GM12865 (cell line): Measurements from ENCODE around the gene OLFM2.

ENCODE experiments used
- DNase-seq: peaks from one replicate; pipeline ENCODE4 v3.0.0; 2010; ENCODE audit warnings: low read depth
- H3K4me3 ChIP-seq: 2 replicates; pipeline ENCODE4 v1.5.1; 2011; ENCODE audit warnings: mild to moderate bottlenecking, low read depth, low read length, control low read depth
- TF ChIP-seq, protein P1 (sequence below): IDR thresholded peaks from 2 replicates; pipeline ENCODE4 v1.5.1; 2011; ENCODE audit warnings: low read length, control low read depth, low read depth, inconsistent platforms; ENCODE audit not compliant: insufficient read depth; ENCODE audit errors: missing control alignments

Gene OLFM2

GRCh38 chr19:9818734-9819595, 117.3 kb downstream of the OLFM2 start, which contains the start of gene FBXL12:
FBXL12 (minus strand) TSS chr19:9819079; CDS start chr19:9818813, 266 bp downstream.
- H3K4me3 ChIP-seq = peak within 1 kb of the TSS; percentile 92
- TF ChIP-seq, protein P1, sequence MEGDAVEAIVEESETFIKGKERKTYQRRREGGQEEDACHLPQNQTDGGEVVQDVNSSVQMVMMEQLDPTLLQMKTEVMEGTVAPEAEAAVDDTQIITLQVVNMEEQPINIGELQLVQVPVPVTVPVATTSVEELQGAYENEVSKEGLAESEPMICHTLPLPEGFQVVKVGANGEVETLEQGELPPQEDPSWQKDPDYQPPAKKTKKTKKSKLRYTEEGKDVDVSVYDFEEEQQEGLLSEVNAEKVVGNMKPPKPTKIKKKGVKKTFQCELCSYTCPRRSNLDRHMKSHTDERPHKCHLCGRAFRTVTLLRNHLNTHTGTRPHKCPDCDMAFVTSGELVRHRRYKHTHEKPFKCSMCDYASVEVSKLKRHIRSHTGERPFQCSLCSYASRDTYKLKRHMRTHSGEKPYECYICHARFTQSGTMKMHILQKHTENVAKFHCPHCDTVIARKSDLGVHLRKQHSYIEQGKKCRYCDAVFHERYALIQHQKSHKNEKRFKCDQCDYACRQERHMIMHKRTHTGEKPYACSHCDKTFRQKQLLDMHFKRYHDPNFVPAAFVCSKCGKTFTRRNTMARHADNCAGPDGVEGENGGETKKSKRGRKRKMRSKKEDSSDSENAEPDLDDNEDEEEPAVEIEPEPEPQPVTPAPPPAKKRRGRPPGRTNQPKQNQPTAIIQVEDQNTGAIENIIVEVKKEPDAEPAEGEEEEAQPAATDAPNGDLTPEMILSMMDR = no peak
- DNase-seq = peak; percentile 100

GRCh38 chr19:9818175-9818733, 118.1 kb downstream of the OLFM2 start:
- no peak for DNase-seq
- TF ChIP-seq, protein P1 = no peak
- peak overlapping the region; percentile 92 for H3K4me3 ChIP-seq

DNA sequence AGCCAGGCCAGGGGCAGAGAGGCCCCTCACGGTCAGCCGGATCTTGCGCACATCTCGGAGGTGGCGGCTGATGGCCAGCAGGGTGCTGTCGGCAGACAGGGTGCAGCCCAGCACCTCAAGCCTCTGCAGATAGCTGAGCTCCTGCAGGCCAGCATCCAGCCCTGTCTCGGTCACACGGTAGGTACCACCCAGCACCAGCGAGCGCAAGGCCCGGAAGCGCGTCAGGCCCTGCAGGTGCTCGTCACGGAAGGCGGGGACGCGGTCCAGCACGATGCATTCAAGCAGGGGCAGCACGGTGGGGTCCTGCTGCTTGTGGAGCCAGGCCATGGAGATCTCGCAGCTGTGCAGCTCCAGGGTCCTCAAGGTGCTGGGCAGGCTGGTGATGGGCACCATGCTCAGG, 125.2 kb downstream of the OLFM2 start:
- DNase-seq = no peak
- TF ChIP-seq, protein P1 = no peak
- no peak overlapping the region for H3K4me3 ChIP-seq

DNA sequence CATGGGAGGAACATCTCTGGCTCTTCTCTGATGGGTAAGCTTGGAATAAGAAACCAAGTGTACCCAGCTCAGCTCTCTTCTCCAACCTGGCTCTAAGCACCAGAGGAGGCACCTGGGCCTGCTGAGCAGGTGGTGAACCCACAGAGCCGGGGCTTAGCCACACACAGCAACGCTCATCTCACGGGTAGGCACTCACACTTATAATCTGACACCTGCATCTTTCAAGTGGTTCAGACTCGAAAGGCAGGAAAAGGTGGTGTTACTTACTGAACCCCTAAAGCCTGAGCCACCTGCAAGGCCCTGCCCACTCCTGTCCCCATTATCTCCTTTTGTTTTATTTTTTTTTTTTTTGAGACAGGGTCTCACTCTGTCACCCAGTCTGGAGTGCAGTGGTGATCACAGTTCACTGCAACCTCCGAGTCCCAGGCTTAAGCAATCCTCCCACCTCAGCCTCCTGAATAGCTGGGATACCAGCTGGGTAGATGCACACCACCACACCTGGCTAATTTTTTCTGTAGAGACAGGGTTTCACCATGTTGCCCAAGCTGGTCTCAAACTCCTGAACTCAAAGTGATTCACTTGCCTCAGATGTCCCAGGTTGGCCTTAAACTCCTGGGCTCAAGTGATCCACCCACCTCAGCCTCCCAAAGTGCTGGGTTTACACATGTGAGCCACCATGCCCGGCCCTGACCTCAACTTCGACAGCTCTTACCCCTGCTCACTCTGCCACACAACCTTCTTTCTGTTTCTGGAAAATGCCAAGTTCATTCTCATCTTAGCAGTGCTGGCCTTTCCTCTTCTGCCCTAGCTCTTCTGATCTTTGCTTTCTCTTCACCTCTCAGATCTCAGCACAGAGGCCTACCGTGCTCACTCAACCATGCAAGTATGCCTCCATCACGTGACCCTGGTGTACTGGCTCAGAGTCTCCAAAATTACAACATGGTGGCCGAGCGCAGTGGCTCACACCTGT, 127.2 kb downstream of the OLFM2 start:
- TF ChIP-seq, protein P1 = no peak
- no peak overlapping the region for H3K4me3 ChIP-seq
- no peak for DNase-seq

DNA sequence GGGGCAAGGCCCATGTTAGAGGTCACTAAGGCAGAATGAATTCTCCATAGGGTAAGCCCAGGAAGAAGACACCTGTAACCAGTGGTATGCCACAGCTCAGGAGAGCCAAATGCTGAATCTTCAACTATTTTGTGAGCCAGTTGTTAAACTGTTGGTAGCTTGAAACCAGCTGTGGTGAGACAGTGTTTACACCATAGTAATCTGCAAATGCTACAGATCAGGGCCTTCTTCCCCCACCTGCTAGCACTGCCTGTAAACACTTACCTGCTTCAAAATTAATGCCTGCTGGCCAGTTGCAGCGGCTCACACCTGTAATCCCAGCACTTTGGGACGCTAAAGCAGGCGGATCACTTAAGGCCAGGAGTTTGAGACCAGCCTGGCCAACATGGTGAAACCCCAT, 129.5 kb downstream of the OLFM2 start:
- no peak for DNase-seq
- H3K4me3 ChIP-seq = no peak overlapping the region
- TF ChIP-seq, protein P1 = no peak
